Adrenal gland (tissue), 5 donors: ENCODE data around the gene CCDC92B.
"Not testable (repeated sequence)": the region's sequence is repeated elsewhere in the genome, so short reads cannot be mapped to it uniquely, and the experiment has no call there.

Source experiments
- POLR2A ChIP-seq, 2 donors: fragments of 450-650 bp; IDR thresholded peaks; one replicate each; pipeline ENCODE4 v1.6.1; 2017; ENCODE audit warnings: antibody characterized with exemption in 2 of 2, mild to moderate bottlenecking in 2 of 2, moderate library complexity in 1 of 2
- TF ChIP-seq, protein P1 (sequence below), 6 experiments: fragments of 450-650 bp in 4 of 6; fragments of 200-600 bp in 2 of 6; sonication (generic) in 1 of 6; IDR thresholded peaks; 1 replicate in 5 of 6; 2 replicates in 1 of 6; pipeline versions ENCODE4 v1.5.1 to v1.8.0; 2016 to 2021; ENCODE audit warnings: antibody characterized with exemption in 6 of 6, mild to moderate bottlenecking in 2 of 6, moderate library complexity in 1 of 6
- donor health status: DM: no; HTN: no; CAD: no.

DNA sequence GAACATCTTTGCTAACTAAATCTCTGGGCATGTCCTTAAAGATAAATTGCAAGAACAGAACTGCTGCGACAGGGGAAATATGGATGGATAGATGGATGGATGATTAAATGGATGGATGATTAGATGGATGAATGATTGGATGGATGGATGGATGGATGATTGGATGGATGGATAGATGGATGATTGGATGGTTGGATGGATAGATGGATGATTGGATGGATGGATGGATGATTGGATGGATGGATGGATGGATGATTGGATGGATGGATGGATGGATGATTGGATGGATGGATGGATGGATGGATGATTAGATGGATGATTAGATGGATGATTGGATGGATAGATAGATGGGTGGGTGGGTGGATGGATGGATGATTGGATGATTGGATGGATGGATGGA is 70.2 kb downstream of the CCDC92B start:
- TF ChIP-seq, protein P1, sequence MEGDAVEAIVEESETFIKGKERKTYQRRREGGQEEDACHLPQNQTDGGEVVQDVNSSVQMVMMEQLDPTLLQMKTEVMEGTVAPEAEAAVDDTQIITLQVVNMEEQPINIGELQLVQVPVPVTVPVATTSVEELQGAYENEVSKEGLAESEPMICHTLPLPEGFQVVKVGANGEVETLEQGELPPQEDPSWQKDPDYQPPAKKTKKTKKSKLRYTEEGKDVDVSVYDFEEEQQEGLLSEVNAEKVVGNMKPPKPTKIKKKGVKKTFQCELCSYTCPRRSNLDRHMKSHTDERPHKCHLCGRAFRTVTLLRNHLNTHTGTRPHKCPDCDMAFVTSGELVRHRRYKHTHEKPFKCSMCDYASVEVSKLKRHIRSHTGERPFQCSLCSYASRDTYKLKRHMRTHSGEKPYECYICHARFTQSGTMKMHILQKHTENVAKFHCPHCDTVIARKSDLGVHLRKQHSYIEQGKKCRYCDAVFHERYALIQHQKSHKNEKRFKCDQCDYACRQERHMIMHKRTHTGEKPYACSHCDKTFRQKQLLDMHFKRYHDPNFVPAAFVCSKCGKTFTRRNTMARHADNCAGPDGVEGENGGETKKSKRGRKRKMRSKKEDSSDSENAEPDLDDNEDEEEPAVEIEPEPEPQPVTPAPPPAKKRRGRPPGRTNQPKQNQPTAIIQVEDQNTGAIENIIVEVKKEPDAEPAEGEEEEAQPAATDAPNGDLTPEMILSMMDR (IDR thresholded peaks at IDR 0.05): not testable (repeated sequence)
- not testable (repeated sequence) for TF ChIP-seq POLR2A (IDR thresholded peaks at IDR 0.05)
